ENCODE data around the gene FIZ1. TPM values are rescaled to one million over a fixed set of nuclear protein-coding genes. Genes with fewer than 3 reads are reported as not detected.

The FIZ1 gene
- total and polyA plus RNA-seq, 4 donors: 1.1 to 4.3 (median 2.3) TPM

- Histone ChIP-seq H3K27ac (ENCODE audit: low read depth in 1 of 2, low read length in 2 of 2) (no peak overlapping the region), H3K4me3 (ENCODE audit: low read depth in 1 of 3, low read length in 3 of 3) (no peak overlapping the region)
These were observed 49.0 kb downstream of the FIZ1 start for GRCh38 chr19:55550321-55550650.

More at GRCh38 chr19:55550321-55550650, 49.0 kb downstream of the FIZ1 start:
- DNase-seq (ENCODE audit: low spot score): no peak
- TF ChIP-seq RXRA (IDR thresholded peaks at IDR 0.05): no peak
- no peak for TF ChIP-seq SP1 (IDR thresholded peaks at IDR 0.05)
- TF ChIP-seq ZBTB33 (IDR thresholded peaks at IDR 0.05): no peak
- TF ChIP-seq FOXA1 (IDR thresholded peaks at IDR 0.05): no peak
- TF ChIP-seq FOXA2 (IDR thresholded peaks at IDR 0.05): no peak
- no peak for TF ChIP-seq HNF4A (conservative IDR thresholded peaks at IDR 0.05)
- no peak for TF ChIP-seq ATF3 (IDR thresholded peaks at IDR 0.05)
- no peak for TF ChIP-seq HNF4G (IDR thresholded peaks at IDR 0.05)
- TF ChIP-seq MAX (IDR thresholded peaks at IDR 0.05): no peak
- no peak for TF ChIP-seq YY1 (IDR thresholded peaks at IDR 0.05)
- TF ChIP-seq GABPA (IDR thresholded peaks at IDR 0.05 in 1 of 2, conservative IDR thresholded peaks at IDR 0.05 in 1 of 2): no peak
- TF ChIP-seq CTCF (IDR thresholded peaks at IDR 0.05; ENCODE audit: low read depth, low read length, missing input control): no peak
- no peak for TF ChIP-seq REST (IDR thresholded peaks at IDR 0.05)
- Histone ChIP-seq H3K36me3 (ENCODE audit: control insufficient read depth in 4 of 4, insufficient read depth in 3 of 4, low read depth in 1 of 4, low read length in 3 of 4) (no peaks in the 10 kb centered on the region), H3K4me1 (ENCODE audit: control insufficient read depth in 4 of 4, insufficient read depth in 4 of 4, low read length in 3 of 4) (peaks cover 0 to 2% (median 0%) of the 10 kb centered on the region in 4 donors), H3K9me3 (ENCODE audit: control insufficient read depth in 4 of 4, low read length in 3 of 4) (no peaks in the 10 kb centered on the region), H3K27me3 (ENCODE audit: control insufficient read depth in 4 of 4, insufficient read depth in 4 of 4, low read length in 3 of 4) (peaks cover 0 to 5% (median 2%) of the 10 kb centered on the region in 4 donors), H3K9ac (ENCODE audit: low read depth in 1 of 2, low read length in 2 of 2) (no peak overlapping the region)
- 46% methylated on average over 7 of the region's 7 CpGs for WGBS

Data from liver (tissue), 9 donors.